ENCODE data around the gene GNG13. TPM values are rescaled to one million over a fixed set of nuclear protein-coding genes. Genes with fewer than 3 reads are reported as not detected.

The GNG13 gene
- total and polyA plus RNA-seq, 2 experiments from 2014 or later = 0.29 TPM; not detected in 1

- no peaks in the 10 kb centered on the region; the same call in 1 of the 2 replicates for H3K36me3 ChIP-seq (ENCODE audit: insufficient read depth)
- ATAC-seq = no peak
Measured at GRCh38 chr16:789191-789850, 11.2 kb downstream of the GNG13 start.

More at GRCh38 chr16:789191-789850, 11.2 kb downstream of the GNG13 start:
- H3K4me2 ChIP-seq = peak overlapping the region; percentile 88
- no peak overlapping the region for H3K27ac ChIP-seq (ENCODE audit: low read depth)
- no peaks in the 10 kb centered on the region for H3K4me1 ChIP-seq (ENCODE audit: insufficient read depth)
- peaks cover 10% of the 10 kb centered on the region for H4K20me1 ChIP-seq (replicated peaks; ENCODE audit: insufficient read depth)
- no peaks in the 10 kb centered on the region; the same call in 2 of the 3 replicates for H3K9me3 Mint-ChIP-seq
- no peaks in the 10 kb centered on the region for H3K9me2 ChIP-seq (ENCODE audit: insufficient read depth)
- peaks cover 11% of the 10 kb centered on the region; the same call in 1 of the 2 replicates for H3K79me2 ChIP-seq (replicated peaks; ENCODE audit: insufficient read depth)
- H3K4me1 Mint-ChIP-seq = no peaks in the 10 kb centered on the region
- peaks cover 17% of the 10 kb centered on the region for H3K36me3 Mint-ChIP-seq (ENCODE audit: low read depth)
- no peak overlapping the region for H3K27ac Mint-ChIP-seq
- no peak overlapping the region for H2AFZ ChIP-seq
- H3K27me3 ChIP-seq (ENCODE audit: insufficient read depth) = no peaks in the 10 kb centered on the region
- DNase-seq (ENCODE audit: low spot score) = no peak
- TF ChIP-seq JUNB (IDR thresholded peaks at IDR 0.05; ENCODE audit: unreplicated experiment) (no peak), ZNF114 (CRISPR knock-in tag; IDR thresholded peaks at IDR 0.05) (no peak), NANOG (IDR thresholded peaks at IDR 0.05; ENCODE audit: borderline replicate concordance) (no peak), STAT1 (IDR thresholded peaks at IDR 0.05; ENCODE audit: unreplicated experiment) (no peak), ETS1 (IDR thresholded peaks at IDR 0.05) (no peak), EZH2 (IDR thresholded peaks at IDR 0.05; ENCODE audit: low read depth, unreplicated experiment) (no peak), CREB1 (CRISPR knock-in tag; IDR thresholded peaks at IDR 0.05; ENCODE audit: low read depth) (no peak)
- TF ChIP-seq, protein P1, sequence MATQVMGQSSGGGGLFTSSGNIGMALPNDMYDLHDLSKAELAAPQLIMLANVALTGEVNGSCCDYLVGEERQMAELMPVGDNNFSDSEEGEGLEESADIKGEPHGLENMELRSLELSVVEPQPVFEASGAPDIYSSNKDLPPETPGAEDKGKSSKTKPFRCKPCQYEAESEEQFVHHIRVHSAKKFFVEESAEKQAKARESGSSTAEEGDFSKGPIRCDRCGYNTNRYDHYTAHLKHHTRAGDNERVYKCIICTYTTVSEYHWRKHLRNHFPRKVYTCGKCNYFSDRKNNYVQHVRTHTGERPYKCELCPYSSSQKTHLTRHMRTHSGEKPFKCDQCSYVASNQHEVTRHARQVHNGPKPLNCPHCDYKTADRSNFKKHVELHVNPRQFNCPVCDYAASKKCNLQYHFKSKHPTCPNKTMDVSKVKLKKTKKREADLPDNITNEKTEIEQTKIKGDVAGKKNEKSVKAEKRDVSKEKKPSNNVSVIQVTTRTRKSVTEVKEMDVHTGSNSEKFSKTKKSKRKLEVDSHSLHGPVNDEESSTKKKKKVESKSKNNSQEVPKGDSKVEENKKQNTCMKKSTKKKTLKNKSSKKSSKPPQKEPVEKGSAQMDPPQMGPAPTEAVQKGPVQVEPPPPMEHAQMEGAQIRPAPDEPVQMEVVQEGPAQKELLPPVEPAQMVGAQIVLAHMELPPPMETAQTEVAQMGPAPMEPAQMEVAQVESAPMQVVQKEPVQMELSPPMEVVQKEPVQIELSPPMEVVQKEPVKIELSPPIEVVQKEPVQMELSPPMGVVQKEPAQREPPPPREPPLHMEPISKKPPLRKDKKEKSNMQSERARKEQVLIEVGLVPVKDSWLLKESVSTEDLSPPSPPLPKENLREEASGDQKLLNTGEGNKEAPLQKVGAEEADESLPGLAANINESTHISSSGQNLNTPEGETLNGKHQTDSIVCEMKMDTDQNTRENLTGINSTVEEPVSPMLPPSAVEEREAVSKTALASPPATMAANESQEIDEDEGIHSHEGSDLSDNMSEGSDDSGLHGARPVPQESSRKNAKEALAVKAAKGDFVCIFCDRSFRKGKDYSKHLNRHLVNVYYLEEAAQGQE (IDR thresholded peaks at IDR 0.05; ENCODE audit: unreplicated experiment) = no peak
- TF ChIP-seq, protein P2, sequence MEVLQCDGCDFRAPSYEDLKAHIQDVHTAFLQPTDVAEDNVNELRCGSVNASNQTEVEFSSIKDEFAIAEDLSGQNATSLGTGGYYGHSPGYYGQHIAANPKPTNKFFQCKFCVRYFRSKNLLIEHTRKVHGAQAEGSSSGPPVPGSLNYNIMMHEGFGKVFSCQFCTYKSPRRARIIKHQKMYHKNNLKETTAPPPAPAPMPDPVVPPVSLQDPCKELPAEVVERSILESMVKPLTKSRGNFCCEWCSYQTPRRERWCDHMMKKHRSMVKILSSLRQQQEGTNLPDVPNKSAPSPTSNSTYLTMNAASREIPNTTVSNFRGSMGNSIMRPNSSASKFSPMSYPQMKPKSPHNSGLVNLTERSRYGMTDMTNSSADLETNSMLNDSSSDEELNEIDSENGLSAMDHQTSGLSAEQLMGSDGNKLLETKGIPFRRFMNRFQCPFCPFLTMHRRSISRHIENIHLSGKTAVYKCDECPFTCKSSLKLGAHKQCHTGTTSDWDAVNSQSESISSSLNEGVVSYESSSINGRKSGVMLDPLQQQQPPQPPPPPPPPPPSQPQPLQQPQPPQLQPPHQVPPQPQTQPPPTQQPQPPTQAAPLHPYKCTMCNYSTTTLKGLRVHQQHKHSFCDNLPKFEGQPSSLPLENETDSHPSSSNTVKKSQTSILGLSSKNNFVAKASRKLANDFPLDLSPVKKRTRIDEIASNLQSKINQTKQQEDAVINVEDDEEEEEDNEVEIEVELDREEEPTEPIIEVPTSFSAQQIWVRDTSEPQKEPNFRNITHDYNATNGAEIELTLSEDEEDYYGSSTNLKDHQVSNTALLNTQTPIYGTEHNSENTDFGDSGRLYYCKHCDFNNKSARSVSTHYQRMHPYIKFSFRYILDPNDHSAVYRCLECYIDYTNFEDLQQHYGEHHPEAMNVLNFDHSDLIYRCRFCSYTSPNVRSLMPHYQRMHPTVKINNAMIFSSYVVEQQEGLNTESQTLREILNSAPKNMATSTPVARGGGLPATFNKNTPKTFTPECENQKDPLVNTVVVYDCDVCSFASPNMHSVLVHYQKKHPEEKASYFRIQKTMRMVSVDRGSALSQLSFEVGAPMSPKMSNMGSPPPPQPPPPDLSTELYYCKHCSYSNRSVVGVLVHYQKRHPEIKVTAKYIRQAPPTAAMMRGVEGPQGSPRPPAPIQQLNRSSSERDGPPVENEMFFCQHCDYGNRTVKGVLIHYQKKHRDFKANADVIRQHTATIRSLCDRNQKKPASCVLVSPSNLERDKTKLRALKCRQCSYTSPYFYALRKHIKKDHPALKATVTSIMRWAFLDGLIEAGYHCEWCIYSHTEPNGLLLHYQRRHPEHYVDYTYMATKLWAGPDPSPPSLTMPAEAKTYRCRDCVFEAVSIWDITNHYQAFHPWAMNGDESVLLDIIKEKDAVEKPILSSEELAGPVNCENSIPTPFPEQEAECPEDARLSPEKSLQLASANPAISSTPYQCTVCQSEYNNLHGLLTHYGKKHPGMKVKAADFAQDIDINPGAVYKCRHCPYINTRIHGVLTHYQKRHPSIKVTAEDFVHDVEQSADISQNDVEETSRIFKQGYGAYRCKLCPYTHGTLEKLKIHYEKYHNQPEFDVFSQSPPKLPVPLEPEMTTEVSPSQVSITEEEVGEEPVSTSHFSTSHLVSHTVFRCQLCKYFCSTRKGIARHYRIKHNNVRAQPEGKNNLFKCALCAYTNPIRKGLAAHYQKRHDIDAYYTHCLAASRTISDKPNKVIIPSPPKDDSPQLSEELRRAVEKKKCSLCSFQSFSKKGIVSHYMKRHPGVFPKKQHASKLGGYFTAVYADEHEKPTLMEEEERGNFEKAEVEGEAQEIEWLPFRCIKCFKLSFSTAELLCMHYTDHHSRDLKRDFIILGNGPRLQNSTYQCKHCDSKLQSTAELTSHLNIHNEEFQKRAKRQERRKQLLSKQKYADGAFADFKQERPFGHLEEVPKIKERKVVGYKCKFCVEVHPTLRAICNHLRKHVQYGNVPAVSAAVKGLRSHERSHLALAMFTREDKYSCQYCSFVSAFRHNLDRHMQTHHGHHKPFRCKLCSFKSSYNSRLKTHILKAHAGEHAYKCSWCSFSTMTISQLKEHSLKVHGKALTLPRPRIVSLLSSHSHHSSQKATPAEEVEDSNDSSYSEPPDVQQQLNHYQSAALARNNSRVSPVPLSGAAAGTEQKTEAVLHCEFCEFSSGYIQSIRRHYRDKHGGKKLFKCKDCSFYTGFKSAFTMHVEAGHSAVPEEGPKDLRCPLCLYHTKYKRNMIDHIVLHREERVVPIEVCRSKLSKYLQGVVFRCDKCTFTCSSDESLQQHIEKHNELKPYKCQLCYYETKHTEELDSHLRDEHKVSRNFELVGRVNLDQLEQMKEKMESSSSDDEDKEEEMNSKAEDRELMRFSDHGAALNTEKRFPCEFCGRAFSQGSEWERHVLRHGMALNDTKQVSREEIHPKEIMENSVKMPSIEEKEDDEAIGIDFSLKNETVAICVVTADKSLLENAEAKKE (CRISPR knock-in tag; IDR thresholded peaks at IDR 0.05) = no peak
- peak overlapping the region; percentile 78; the same call in 2 of the 3 replicates for H3K4me3 Mint-ChIP-seq
- peaks cover 16% of the 10 kb centered on the region for H3K27me3 Mint-ChIP-seq (ENCODE audit: insufficient read depth, low read depth, poor library complexity)
- H3K4me3 ChIP-seq = peak overlapping the region; percentile 83
- no peaks in the 10 kb centered on the region for H3F3A ChIP-seq (replicated peaks; ENCODE audit: low read depth)
